ENCODE results near the gene FBXO47. TPM values are rescaled to one million over a fixed set of nuclear protein-coding genes. Genes with fewer than 3 reads are reported as not detected.
"Not testable (repeated sequence)": the region's sequence is repeated elsewhere in the genome, so short reads cannot be mapped to it uniquely, and the experiment has no call there.

The FBXO47 gene
- total and polyA plus RNA-seq, 2 of the 4 experiments (the other 2 are of a cell fraction): under 0.01 TPM; not detected in 1

GRCh38 chr17:38976187-38976551 is 9.0 kb upstream of the FBXO47 start:
- H3K79me1 ChIP-seq (ENCODE audit: low read depth in 1 of 2, low read length in 2 of 2); H4K91ac ChIP-seq (ENCODE audit: insufficient read depth, low read depth, low read length); H2BK5ac ChIP-seq (ENCODE audit: low read depth, low read length, poor library complexity, severe bottlenecking); H3K9me3 ChIP-seq (ENCODE audit: control insufficient read depth, insufficient read depth, low read length); H3K36me3 ChIP-seq (ENCODE audit: control insufficient read depth, insufficient read depth, low read length); H3K23ac ChIP-seq (ENCODE audit: low read depth, low read length); H3K9ac ChIP-seq (ENCODE audit: low read depth, low read length); intact Hi-C loops (cut with micrococcal nuclease); H2AK5ac ChIP-seq (ENCODE audit: low read depth, low read length); dilution Hi-C loops (cut with HindIII; ENCODE audit: low sequenced_read_pairs, unreplicated experiment); H4K20me1 ChIP-seq (ENCODE audit: insufficient read depth, low read length); in situ Hi-C loops (cut with MboI; ENCODE audit: low sequenced_read_pairs); H2AK9ac ChIP-seq (replicated peaks; ENCODE audit: low read depth, low read length, poor library complexity); H2AFZ ChIP-seq (replicated peaks; ENCODE audit: low read length, poor library complexity); H3K4me3 ChIP-seq (ENCODE audit: insufficient read depth, low read depth, low read length); H3K4me2 ChIP-seq (ENCODE audit: low read depth, low read length); H3K18ac ChIP-seq (ENCODE audit: low read depth, low read length); CTCF ChIA-PET; H3K27me3 ChIP-seq (ENCODE audit: control insufficient read depth, insufficient read depth, low read length); H3K9me1 ChIP-seq (ENCODE audit: insufficient read depth, low read length); H3K14ac ChIP-seq (replicated peaks; ENCODE audit: low read depth, low read length); H4K5ac ChIP-seq (ENCODE audit: low read depth, low read length); H3K4me1 ChIP-seq (ENCODE audit: control insufficient read depth, insufficient read depth, low read length); H3K27ac ChIP-seq (ENCODE audit: insufficient read depth, low read length); BruUV-seq (replicated peaks); POLR2A ChIA-PET (ENCODE audit: unreplicated experiment); H3K4ac ChIP-seq (ENCODE audit: low read depth, low read length); H3K56ac ChIP-seq (ENCODE audit: extremely low read depth, insufficient read depth, low read length); ATAC-seq (ENCODE audit: low read depth): not testable (repeated sequence)
- H2BK120ac ChIP-seq (ENCODE audit: low read depth, low read length): 0 out of 2 replicates have a peak overlapping the region, but pooled peaks have one; percentile 32
- 0 out of 2 replicates have a peak overlapping the region, but pooled peaks have one; percentile 0 for H2BK20ac ChIP-seq (ENCODE audit: low read depth, low read length)
- peak; percentile 31 for DNase-seq
- WGBS, 2 experiments (ENCODE audit: extremely low coverage in 2 of 2, insufficient read length in 1 of 2): no CpG with 5 or more reads among the region's 6 CpGs
- H4K8ac ChIP-seq (ENCODE audit: low read depth in 2 of 2, low read length in 2 of 2): 0 out of 4 replicates have a peak overlapping the region, but pooled peaks of 1 of the 2 experiments have one; percentile 16
- peak; percentile 83 for TF ChIP-seq CEBPB (IDR thresholded peaks at IDR 0.05; ENCODE audit: low read depth, low read length)
- H2BK15ac ChIP-seq (ENCODE audit: low read depth, low read length): peak overlapping the region; percentile 30; the same call in 1 of the 3 replicates
